Measurements from ENCODE around the gene RCAN2. TPM values are rescaled to one million over a fixed set of nuclear protein-coding genes. Genes with fewer than 3 reads are reported as not detected.

RCAN2 gene
- total and polyA plus RNA-seq, 2 experiments from 2014 or later, result 6.0 to 9.3 TPM

- no peaks in the 10 kb centered on the region for H3K4me1 ChIP-seq (ENCODE audit: insufficient read depth)
- H3K27me3 ChIP-seq (ENCODE audit: insufficient read depth), result no peaks in the 10 kb centered on the region
- Mint-ChIP-seq H3K36me3 (ENCODE audit: low read depth) (no peaks in the 10 kb centered on the region), H3K27ac (no peak overlapping the region), H3K27me3 (ENCODE audit: insufficient read depth, low read depth, poor library complexity) (no peaks in the 10 kb centered on the region), H3K9me3 (no peaks in the 10 kb centered on the region), H3K4me3 (no peak overlapping the region), H3K4me1 (no peaks in the 10 kb centered on the region)
- TF ChIP-seq CTCF (conservative IDR thresholded peaks at IDR 0.05; ENCODE audit: low read depth in 2 of 2), result no peak
- TF ChIP-seq NANOG (IDR thresholded peaks at IDR 0.05; ENCODE audit: borderline replicate concordance), result no peak
- TF ChIP-seq ZNF114 (CRISPR knock-in tag; IDR thresholded peaks at IDR 0.05), result no peak
- no peak for TF ChIP-seq POLR2AphosphoS5 (IDR thresholded peaks at IDR 0.05; ENCODE audit: low read depth)
- no peak for TF ChIP-seq EZH2 (IDR thresholded peaks at IDR 0.05; ENCODE audit: low read depth, unreplicated experiment)
- no peak for TF ChIP-seq ZNF331 (CRISPR knock-in tag; IDR thresholded peaks at IDR 0.05; ENCODE audit: low read depth)
- TF ChIP-seq EZH2phosphoT487 (IDR thresholded peaks at IDR 0.05; ENCODE audit: unreplicated experiment), result no peak
- TF ChIP-seq ZNF462 (CRISPR knock-in tag; IDR thresholded peaks at IDR 0.05), result no peak
- no peak for TF ChIP-seq CREB1 (CRISPR knock-in tag; IDR thresholded peaks at IDR 0.05; ENCODE audit: low read depth)
- TF ChIP-seq STAT1 (IDR thresholded peaks at IDR 0.05; ENCODE audit: unreplicated experiment), result no peak
- TF ChIP-seq REST (IDR thresholded peaks at IDR 0.05; ENCODE audit: unreplicated experiment), result no peak
- TF ChIP-seq ETS1 (IDR thresholded peaks at IDR 0.05), result no peak
- no peak for TF ChIP-seq JUNB (IDR thresholded peaks at IDR 0.05; ENCODE audit: unreplicated experiment)
- H4K20me1 ChIP-seq (replicated peaks; ENCODE audit: insufficient read depth), result no peaks in the 10 kb centered on the region
- 0 out of 2 replicates have a peak, but pooled peaks cover 6% of the 10 kb centered on the region for H3K9me2 ChIP-seq (ENCODE audit: insufficient read depth)
- no peaks in the 10 kb centered on the region for H3F3A ChIP-seq (replicated peaks; ENCODE audit: low read depth)
- ATAC-seq (no peak), DNase-seq (ENCODE audit: low spot score) (no peak)
- no peak overlapping the region for H2AFZ ChIP-seq
- H3K79me2 ChIP-seq (replicated peaks; ENCODE audit: insufficient read depth), result no peaks in the 10 kb centered on the region
- no peak overlapping the region for H3K4me2 ChIP-seq
- H3K4me3 ChIP-seq, result no peak overlapping the region
- H3K27ac ChIP-seq (ENCODE audit: low read depth), result no peak overlapping the region
- no peaks in the 10 kb centered on the region for H3K36me3 ChIP-seq (ENCODE audit: insufficient read depth)
Observed at GRCh38 chr6:46270336-46270735, 220.9 kb downstream of the RCAN2 start.
